Stimulated activated CD4-positive, alpha-beta T cell treated with anti-CD3 and anti-CD28 coated beads, Interleukin-2, amount 100 ng/mL, for 24 hours (primary cell): ENCODE measurements around the gene ZNF273.
"Not testable (repeated sequence)": the region's sequence is repeated elsewhere in the genome, so short reads cannot be mapped to it uniquely, and the experiment has no call there.

Experiments
- DNase-seq, 2 donors: peaks; one replicate each; pipeline ENCODE4 v3.0.0-alpha.2; 2020

The ZNF273 gene

DNA sequence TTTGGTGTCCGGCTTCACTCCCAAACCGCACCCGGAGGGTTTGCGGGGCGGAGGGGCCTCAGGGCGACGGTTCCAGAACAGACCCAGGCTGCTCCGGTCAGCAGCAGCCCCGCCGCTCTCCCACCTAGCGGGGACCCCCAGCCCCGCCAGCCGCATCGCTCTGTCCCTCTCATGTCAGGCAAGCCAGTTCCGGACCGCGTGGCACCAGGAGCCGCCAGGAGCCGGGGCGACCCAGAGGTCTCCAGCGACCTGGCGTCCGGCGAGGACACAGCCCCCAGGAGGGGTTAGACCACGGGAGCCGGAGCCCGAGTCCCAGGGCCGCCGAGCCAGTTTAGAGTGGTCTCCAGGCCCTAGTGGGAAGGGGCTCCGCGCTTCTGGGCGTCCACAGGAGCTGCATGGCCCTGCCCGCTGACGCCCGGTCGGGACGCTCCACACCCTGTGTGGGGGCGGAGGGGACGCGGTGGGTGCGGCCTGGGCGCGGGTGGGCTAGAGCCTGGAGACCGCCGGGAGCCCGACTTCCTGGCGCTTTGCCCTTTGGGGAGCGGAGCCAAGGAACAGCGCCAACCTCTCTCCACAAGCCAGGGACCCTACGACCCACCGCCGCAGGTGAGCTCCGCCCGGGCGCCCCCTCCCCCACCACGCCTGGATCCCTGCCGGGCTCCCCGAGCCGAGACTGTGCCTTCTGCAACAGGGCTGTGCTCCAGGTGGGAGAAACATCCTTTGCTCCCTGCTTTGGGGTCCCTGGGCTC, 44.4 kb downstream of the ZNF273 start:
- no peak for DNase-seq

DNA sequence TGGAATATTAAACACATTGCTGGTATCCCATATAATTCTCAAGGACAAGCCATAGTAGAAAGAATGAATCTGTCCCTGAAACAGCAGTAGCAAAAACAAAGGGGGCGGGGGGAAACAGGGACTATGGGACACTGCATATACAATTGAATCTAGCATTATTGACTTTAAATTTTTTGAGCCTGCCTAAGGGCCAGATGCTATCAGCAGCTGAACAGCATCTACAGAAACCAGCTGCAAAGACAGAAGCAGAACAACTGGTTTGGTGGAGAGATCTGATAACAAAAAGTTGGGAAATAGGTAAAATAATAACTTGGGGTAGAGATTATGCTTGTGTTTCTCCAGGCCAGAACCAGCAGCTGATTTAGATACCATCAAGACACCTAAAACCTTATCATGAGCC, 45.7 kb downstream of the ZNF273 start:
- not testable (repeated sequence) for DNase-seq

DNA sequence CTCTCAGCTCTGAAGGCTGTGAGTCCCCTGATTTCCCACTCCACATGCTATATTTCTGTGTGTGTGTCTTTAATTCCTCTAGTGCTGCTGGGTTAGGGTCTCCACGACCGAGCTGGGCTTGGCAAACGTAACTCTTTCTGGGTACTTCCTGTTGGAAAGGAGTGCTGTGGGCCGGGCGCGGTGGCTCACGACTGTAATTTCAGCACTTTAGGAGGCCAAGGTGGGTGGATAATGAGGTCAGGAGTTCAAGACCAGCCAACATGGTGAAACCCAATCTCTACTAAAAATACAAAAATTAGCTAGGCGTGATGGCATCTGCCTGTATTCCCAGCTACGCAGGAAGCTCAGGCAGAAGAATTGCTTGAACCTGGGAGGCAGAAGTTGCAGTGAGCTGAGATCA, 47.6 kb downstream of the ZNF273 start:
- DNase-seq = not testable (repeated sequence)

DNA sequence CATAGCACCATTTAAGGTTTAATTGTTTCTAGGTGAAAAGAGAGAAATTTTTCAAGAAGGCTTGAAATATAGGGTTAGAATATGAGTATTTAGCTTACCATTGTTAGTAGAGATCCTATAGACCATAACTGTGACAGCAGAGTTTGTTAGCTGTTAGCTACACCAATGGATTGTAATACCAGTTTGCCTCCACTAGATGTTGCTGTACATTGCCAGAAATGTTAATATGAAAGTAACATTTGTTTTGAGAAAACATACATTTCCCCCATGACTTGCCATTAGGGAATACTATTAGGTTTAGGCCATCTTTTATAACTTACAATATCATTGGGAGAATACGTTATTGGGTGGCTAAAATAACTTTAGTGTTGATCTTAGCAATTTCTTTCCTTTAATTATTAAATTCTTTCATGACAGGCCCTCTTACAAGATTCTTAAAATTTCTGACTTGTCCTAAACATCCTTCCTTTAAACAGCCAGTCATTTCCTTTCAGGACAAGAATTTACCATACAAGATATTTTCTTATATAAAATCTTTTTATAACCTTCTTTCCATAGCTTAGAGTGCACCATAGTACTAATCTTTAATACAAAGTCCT, 48.3 kb downstream of the ZNF273 start:
- DNase-seq = no peak

DNA sequence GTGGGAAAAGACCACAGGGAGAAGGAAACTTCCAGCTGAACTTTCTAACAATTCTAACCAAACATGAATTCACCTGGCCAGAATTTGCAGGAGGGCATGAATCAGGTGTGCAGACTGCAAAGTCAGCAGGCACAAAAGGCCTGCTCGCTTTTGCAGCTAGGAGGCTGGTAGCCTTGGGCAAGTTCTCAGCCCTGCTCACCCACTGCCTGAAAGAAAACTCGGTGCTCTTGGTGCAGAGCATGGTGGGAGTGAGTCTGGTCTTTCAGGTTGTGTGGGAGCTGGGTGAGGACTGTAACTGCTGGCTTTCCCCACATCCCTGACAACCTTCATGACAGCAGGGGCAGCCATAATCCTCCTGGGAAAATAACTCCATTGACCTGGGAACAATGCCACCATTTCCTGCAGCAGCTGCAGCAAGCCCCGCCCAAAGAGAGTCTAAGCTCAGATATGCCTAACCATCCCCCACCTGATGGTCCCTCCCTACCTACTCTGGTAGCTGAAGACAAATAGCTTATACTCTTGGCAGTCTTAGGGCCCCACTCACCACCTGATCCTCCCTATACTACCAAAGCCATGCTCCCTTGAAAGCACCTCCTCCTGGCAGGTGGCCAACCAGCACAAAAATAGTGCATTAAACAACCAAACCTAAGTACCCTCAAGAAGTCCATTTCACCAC, 56.1 kb downstream of the ZNF273 start:
- DNase-seq = no peak

DNA sequence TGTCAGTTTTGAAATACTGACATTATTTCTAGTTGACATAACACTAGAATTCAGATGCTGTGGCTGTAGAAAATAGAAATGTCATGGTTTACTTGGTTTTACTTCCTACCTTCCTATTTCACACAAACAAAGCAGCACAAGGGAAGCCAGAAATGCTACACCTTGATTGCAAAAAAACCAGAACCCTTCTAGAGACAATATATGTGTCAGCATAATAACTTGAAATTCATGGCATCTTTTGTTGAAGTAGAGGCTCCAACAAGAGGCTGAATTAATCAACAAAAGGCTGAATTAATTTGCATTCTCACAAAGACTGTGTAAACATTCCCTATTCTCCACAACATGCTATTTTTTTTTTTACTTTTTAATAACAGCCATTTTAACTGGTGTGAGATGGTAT, 62.5 kb downstream of the ZNF273 start:
- no peak for DNase-seq

DNA sequence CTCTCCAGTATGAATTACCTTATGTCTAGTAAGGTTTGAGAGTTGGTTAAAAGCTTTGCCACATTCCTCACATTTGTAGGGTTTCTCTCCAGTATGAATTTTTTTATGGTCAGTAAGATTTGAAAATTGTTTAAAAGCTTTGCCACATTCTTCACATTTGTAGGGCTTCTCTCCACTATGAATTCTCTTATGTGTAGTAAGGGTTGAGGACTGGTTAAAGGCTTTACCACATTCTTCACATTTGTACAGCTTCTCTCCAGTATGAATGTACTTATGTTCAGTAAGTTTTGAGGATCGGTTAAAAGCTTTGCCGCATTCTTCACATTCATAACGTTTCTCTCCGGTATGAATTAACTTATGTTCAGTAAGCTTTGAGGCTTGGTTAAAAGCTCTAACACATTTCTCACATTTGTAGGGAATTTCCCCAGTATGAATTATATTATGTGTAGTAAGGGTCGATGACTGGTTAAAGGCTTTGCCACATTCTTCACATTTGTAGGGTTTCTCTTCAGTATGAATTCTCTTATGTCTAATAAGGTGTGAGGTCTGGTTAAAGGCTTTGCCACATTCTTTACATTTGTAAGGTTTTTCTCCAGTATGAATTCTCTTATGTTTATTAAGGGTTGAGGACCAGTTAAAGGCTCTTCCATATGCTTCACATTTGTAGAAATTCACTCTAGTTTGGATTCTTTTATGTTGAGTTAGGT, 75.6 kb downstream of the ZNF273 start:
- DNase-seq = no peak
